Mesothelial cell of epicardium (in vitro differentiated cells): ENCODE data around the gene PNLIPRP2. TPM values are rescaled to one million over a fixed set of nuclear protein-coding genes. Genes with fewer than 3 reads are reported as not detected.

Experiments used
- DNase-seq, 2 experiments: peaks; one replicate each; pipeline ENCODE4 v3.0.0; 2021; ENCODE audit warnings: low spot score in 2 of 2; ENCODE audit not compliant: unreplicated experiment in 2 of 2
- H3K27ac Mint-ChIP-seq: 2 replicates; pipeline ENCODE4 v1.8.0; 2021; ENCODE audit warnings: mixed read lengths
- H3K27me3 Mint-ChIP-seq: 2 replicates; pipeline ENCODE4 v1.8.0; 2021; ENCODE audit warnings: low read depth, mixed read lengths
- H3K36me3 Mint-ChIP-seq: 2 replicates; pipeline ENCODE4 v1.8.0; 2021; ENCODE audit warnings: mixed read lengths
- H3K4me1 Mint-ChIP-seq: 2 replicates; pipeline ENCODE4 v1.8.0; 2021; ENCODE audit warnings: mixed read lengths
- H3K4me3 Mint-ChIP-seq: 2 replicates; pipeline ENCODE4 v1.8.0; 2021; ENCODE audit warnings: mild to moderate bottlenecking, moderate library complexity, mixed read lengths
- H3K9me3 Mint-ChIP-seq: 2 replicates; pipeline ENCODE4 v1.8.0; 2021; ENCODE audit warnings: mixed read lengths
- CTCF ChIP-seq: fragments of 200-600 bp; sonication (generic); IDR thresholded peaks from one replicate; pipeline ENCODE4 v1.5.0; 2021; ENCODE audit warnings: antibody characterized with exemption; ENCODE audit not compliant: unreplicated experiment
- total RNA-seq: library from RNA; stranded (reverse); gene quantifications from 3 replicates; pipeline ENCODE4 v1.2.1, GENCODE V29; 2021

PNLIPRP2 gene
- total RNA-seq, 1 donor from 2014 or later, result not detected

GRCh38 chr10:116688741-116689495 lies 68.2 kb downstream of the PNLIPRP2 start:
- no peaks in the 10 kb centered on the region for H3K36me3 Mint-ChIP-seq
- peak overlapping the region; percentile 59 for H3K27ac Mint-ChIP-seq

GRCh38 chr10:116689744-116690143 lies 69.0 kb downstream of the PNLIPRP2 start:
- no peak for TF ChIP-seq CTCF
- no peaks in the 10 kb centered on the region for H3K9me3 Mint-ChIP-seq
- no peak overlapping the region for H3K27ac Mint-ChIP-seq
- H3K4me1 Mint-ChIP-seq, result peaks cover 38% of the 10 kb centered on the region
- H3K36me3 Mint-ChIP-seq, result no peaks in the 10 kb centered on the region
- H3K27me3 Mint-ChIP-seq, result peaks cover 5% of the 10 kb centered on the region
- H3K4me3 Mint-ChIP-seq, result no peak overlapping the region
- no peak for DNase-seq

More at GRCh38 chr10:116688741-116689495, 68.2 kb downstream of the PNLIPRP2 start:
- Mint-ChIP-seq H3K4me3 (no peak overlapping the region), H3K4me1 (peaks cover 29% of the 10 kb centered on the region), H3K9me3 (no peaks in the 10 kb centered on the region), H3K27me3 (peaks cover 1% of the 10 kb centered on the region)
- no peak for TF ChIP-seq CTCF
- no peak for DNase-seq

GRCh38 chr10:116690356-116691322 lies 69.9 kb downstream of the PNLIPRP2 start:
- no peak overlapping the region for H3K4me3 Mint-ChIP-seq
- no peak overlapping the region for H3K27ac Mint-ChIP-seq
- DNase-seq, result no peak
- no peaks in the 10 kb centered on the region for H3K36me3 Mint-ChIP-seq
- peak; percentile 31 for TF ChIP-seq CTCF
- H3K9me3 Mint-ChIP-seq, result no peaks in the 10 kb centered on the region
- H3K4me1 Mint-ChIP-seq, result peaks cover 38% of the 10 kb centered on the region
- peaks cover 10% of the 10 kb centered on the region for H3K27me3 Mint-ChIP-seq

GRCh38 chr10:116691635-116692034 lies 70.9 kb downstream of the PNLIPRP2 start:
- H3K36me3 Mint-ChIP-seq, result no peaks in the 10 kb centered on the region
- H3K4me3 Mint-ChIP-seq, result no peak overlapping the region
- TF ChIP-seq CTCF, result no peak
- H3K9me3 Mint-ChIP-seq, result no peaks in the 10 kb centered on the region
- H3K4me1 Mint-ChIP-seq, result peaks cover 38% of the 10 kb centered on the region
- no peak for DNase-seq
- no peak overlapping the region for H3K27ac Mint-ChIP-seq
- H3K27me3 Mint-ChIP-seq, result peaks cover 17% of the 10 kb centered on the region

GRCh38 chr10:116692225-116692624 lies 71.5 kb downstream of the PNLIPRP2 start:
- Mint-ChIP-seq H3K4me3 (no peak overlapping the region), H3K27ac (no peak overlapping the region), H3K9me3 (no peaks in the 10 kb centered on the region), H3K36me3 (no peaks in the 10 kb centered on the region), H3K27me3 (peaks cover 22% of the 10 kb centered on the region), H3K4me1 (peaks cover 38% of the 10 kb centered on the region)
- no peak for DNase-seq
- no peak for TF ChIP-seq CTCF
